ENCODE measurements around the gene PPFIA3. TPM values are rescaled to one million over a fixed set of nuclear protein-coding genes. Genes with fewer than 3 reads are reported as not detected.

PPFIA3 gene
- total RNA-seq, 1 experiment from 2014 or later, result 28.1 TPM

GRCh38 chr19:49196527-49197240 lies 77.3 kb downstream of the PPFIA3 start:
- Histone ChIP-seq H2AFZ (ENCODE audit: low read depth, low read length, poor library complexity, severe bottlenecking) (no peak overlapping the region), H3K27ac (ENCODE audit: low read depth, low read length) (no peak overlapping the region), H3K9ac (ENCODE audit: low read length) (no peak overlapping the region), H3K9me2 (ENCODE audit: insufficient read depth) (no peaks in the 10 kb centered on the region), H3K79me2 (ENCODE audit: insufficient read depth, low read length) (no peaks in the 10 kb centered on the region), H3K36me3 (ENCODE audit: control insufficient read depth in 1 of 2, insufficient read depth in 2 of 2, low read length in 2 of 2) (peaks cover 3 to 4% of the 10 kb centered on the region in 2 experiments; a peak in 3 of 4 replicates), H3K4me3 (replicated peaks in 1 of 2; ENCODE audit: low read depth in 1 of 2, low read length in 2 of 2) (no peak overlapping the region), H3K27me3 (ENCODE audit: insufficient read depth, low read length) (no peaks in the 10 kb centered on the region), H4K20me1 (ENCODE audit: insufficient read depth) (no peaks in the 10 kb centered on the region), H3K4me2 (ENCODE audit: low read length) (no peak overlapping the region), H3K9me3 (ENCODE audit: control insufficient read depth in 1 of 2, insufficient read depth in 1 of 2, low read depth in 1 of 2, low read length in 2 of 2) (no peaks in the 10 kb centered on the region), H3K4me1 (ENCODE audit: control insufficient read depth in 1 of 2, insufficient read depth in 2 of 2, low read length in 2 of 2) (peaks cover 0 to 3% of the 10 kb centered on the region in 2 experiments; a peak in 1 of 4 replicates)
- TF ChIP-seq YY1 (IDR thresholded peaks at IDR 0.05; ENCODE audit: extremely low read depth, insufficient replicate concordance, low read depth, low read length), result no peak
- TF ChIP-seq SIN3A (IDR thresholded peaks at IDR 0.05; ENCODE audit: low read depth), result no peak
- TF ChIP-seq EZH2 (IDR thresholded peaks at IDR 0.05), result no peak
- no peak for TF ChIP-seq RAD21 (IDR thresholded peaks at IDR 0.05; ENCODE audit: low read depth)
- no peak for TF ChIP-seq ZBTB33 (IDR thresholded peaks at IDR 0.05; ENCODE audit: extremely low read depth, insufficient replicate concordance, low read length)
- TF ChIP-seq REST (IDR thresholded peaks at IDR 0.05; ENCODE audit: low read depth), result no peak
- TF ChIP-seq ELF1 (IDR thresholded peaks at IDR 0.05; ENCODE audit: borderline replicate concordance, low read depth), result no peak
- no peak for TF ChIP-seq FOSL1 (IDR thresholded peaks at IDR 0.05; ENCODE audit: low read depth)
- ATAC-seq (no peak), DNase-seq (ENCODE audit: low read depth, low spot score) (no peak)
- intact Hi-C loops (cut with micrococcal nuclease), result no loop called here
- POLR2A ChIA-PET, result no interaction called here
- BruUV-seq (replicated peaks), result no TSS peak
- CTCF ChIA-PET, result interaction anchor here (0.9 to 1.3 kb wide), 2 partner anchors 203 to 226 kb away, joined by 3 to 4 read pairs; partner anchors contain the start of genes GYS1 and RUVBL2
- RAD21 ChIA-PET (ENCODE audit: low non-redundant PET in 1 of 2, low total read pairs in 2 of 2, uncharacterized antibody in 2 of 2, unreplicated experiment in 2 of 2), result no interaction called here
